Testis (tissue), 3 donors: ENCODE results near the gene ZNF141. TPM values are rescaled to one million over a fixed set of nuclear protein-coding genes. Genes with fewer than 3 reads are reported as not detected.
"Not testable (repeated sequence)": the region's sequence is repeated elsewhere in the genome, so short reads cannot be mapped to it uniquely, and the experiment has no call there.

Experiments used
- DNase-seq: peaks from one replicate; pipeline ENCODE4 v3.0.0-alpha.2; 2019
- H3K27ac ChIP-seq, 2 donors: fragments of 200-600 bp; sonication (generic); one replicate each; pipeline ENCODE4 v1.5.1; 2019
- H3K27me3 ChIP-seq: fragments of 200-600 bp; sonication (generic); one replicate; pipeline ENCODE4 v1.5.1; 2019
- H3K36me3 ChIP-seq: fragments of 200-600 bp; sonication (generic); one replicate; pipeline ENCODE4 v1.5.1; 2017; ENCODE audit warnings: low read depth; ENCODE audit errors: missing control alignments
- H3K4me1 ChIP-seq: fragments of 200-600 bp; sonication (generic); one replicate; pipeline ENCODE4 v1.5.1; 2019
- H3K4me3 ChIP-seq, 2 donors: fragments of 200-600 bp; sonication (generic); one replicate each; pipeline ENCODE4 v1.5.1; 2017 to 2019
- H3K9me3 ChIP-seq: fragments of 200-600 bp; sonication (generic); one replicate; pipeline ENCODE4 v1.5.1; 2017
- POLR2A ChIP-seq: fragments of 450-650 bp; IDR thresholded peaks from one replicate; pipeline ENCODE4 v1.6.1; 2017; ENCODE audit warnings: antibody characterized with exemption, mild to moderate bottlenecking, moderate library complexity
- WGBS, 2 donors: methylation state at CpG; one replicate each; pipeline ENCODE4 v1.1.5; 2018; 5-methylcytosine and 5-hydroxymethylcytosine counted together
- intact Hi-C: fragments of 100-400 bp; cut with DNase I; formaldehyde crosslinking; loops from one replicate; pipeline ENCODE4 v1.15.1; 2023; ENCODE audit warnings: low total_unique reads
- microRNA counts, 2 donors: library from miRNA; unstranded; fragments of <30 nt; microRNA quantifications; one replicate each; lab custom pipeline; 2016
- microRNA-seq, 2 donors: library from miRNA; unstranded; fragments of <30 nt; microRNA quantifications; one replicate each; pipeline ENCODE4, GENCODE V29; 2016; ENCODE audit warnings: borderline number of aligned reads in 2 of 2, borderline replicate concordance in 1 of 2
- polyA plus RNA-seq: library from polyadenylated mRNA; stranded (reverse); fragments of 350-450 nt; fragmentation: Illumina TruSeq; extraction: RNeasy Lipid Tissue Mini Kit (QIAGEN cat#74804); gene quantifications from one replicate; pipeline ENCODE4 v1.2.3, GENCODE V29; 2014; ENCODE audit warnings: low read depth, low replicate concordance; ENCODE audit not compliant: insufficient read depth
- small RNA-seq, 2 donors: library from RNA; depleted of rRNA; stranded (forward); fragments of <200 nt; gene quantifications; one replicate each; pipeline ENCODE3, GENCODE V24; 2016
- total RNA-seq, 2 donors: library from RNA; depleted of rRNA; stranded (reverse); fragments of >200 nt; gene quantifications; one replicate each; pipeline ENCODE4 v1.2.3, GENCODE V29; 2016
- TF ChIP-seq, protein P1 (sequence below), 3 experiments: fragments of 450-650 bp in 2 of 3; fragments of 200-600 bp in 1 of 3; sonication (generic) in 1 of 3; IDR thresholded peaks; one replicate each; pipeline ENCODE4 v1.5.1; 2016 to 2019; ENCODE audit warnings: antibody characterized with exemption in 3 of 3, mild to moderate bottlenecking in 2 of 3, moderate library complexity in 1 of 3

The ZNF141 gene
- total and polyA plus RNA-seq, 3 donors from 2014 or later, result 5.9 to 30.6 (median 30.0) TPM

DNA sequence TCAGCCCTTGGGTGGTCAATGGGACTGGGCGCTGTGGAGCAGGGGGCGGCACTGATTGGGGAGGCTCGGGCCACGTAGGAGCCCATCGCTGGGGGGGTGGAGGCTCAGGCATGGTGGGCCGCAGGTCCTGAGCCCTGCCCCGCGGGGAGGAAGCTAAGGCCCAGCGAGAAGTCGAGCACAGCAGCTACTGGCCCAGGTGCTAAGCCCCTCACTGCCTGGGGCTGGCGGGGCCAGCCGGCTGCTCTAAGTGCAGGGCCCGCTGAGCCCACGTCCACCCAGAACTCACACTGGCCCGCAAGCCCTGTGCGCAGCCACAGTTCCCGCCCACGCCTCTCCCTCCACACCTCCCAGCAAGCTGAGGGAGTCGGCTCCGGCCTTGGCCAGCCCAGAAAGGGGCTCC lies 66.4 kb downstream of the ZNF141 start:
- DNase-seq, result no peak
- no peaks in the 10 kb centered on the region for H3K36me3 ChIP-seq
- H3K27me3 ChIP-seq, result no peaks in the 10 kb centered on the region
- TF ChIP-seq POLR2A, result no peak
- TF ChIP-seq, protein P1, sequence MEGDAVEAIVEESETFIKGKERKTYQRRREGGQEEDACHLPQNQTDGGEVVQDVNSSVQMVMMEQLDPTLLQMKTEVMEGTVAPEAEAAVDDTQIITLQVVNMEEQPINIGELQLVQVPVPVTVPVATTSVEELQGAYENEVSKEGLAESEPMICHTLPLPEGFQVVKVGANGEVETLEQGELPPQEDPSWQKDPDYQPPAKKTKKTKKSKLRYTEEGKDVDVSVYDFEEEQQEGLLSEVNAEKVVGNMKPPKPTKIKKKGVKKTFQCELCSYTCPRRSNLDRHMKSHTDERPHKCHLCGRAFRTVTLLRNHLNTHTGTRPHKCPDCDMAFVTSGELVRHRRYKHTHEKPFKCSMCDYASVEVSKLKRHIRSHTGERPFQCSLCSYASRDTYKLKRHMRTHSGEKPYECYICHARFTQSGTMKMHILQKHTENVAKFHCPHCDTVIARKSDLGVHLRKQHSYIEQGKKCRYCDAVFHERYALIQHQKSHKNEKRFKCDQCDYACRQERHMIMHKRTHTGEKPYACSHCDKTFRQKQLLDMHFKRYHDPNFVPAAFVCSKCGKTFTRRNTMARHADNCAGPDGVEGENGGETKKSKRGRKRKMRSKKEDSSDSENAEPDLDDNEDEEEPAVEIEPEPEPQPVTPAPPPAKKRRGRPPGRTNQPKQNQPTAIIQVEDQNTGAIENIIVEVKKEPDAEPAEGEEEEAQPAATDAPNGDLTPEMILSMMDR (IDR thresholded peaks at IDR 0.05), result no peak
- intact Hi-C loops, result no loop called here
- WGBS, 2 donors, result 95 to 100% methylated on average over 2 to 20 of the region's 20 CpGs
- H3K27ac ChIP-seq, result no peak overlapping the region
- no peaks in the 10 kb centered on the region for H3K4me1 ChIP-seq
- no peak overlapping the region for H3K4me3 ChIP-seq
- no peaks in the 10 kb centered on the region for H3K9me3 ChIP-seq

DNA sequence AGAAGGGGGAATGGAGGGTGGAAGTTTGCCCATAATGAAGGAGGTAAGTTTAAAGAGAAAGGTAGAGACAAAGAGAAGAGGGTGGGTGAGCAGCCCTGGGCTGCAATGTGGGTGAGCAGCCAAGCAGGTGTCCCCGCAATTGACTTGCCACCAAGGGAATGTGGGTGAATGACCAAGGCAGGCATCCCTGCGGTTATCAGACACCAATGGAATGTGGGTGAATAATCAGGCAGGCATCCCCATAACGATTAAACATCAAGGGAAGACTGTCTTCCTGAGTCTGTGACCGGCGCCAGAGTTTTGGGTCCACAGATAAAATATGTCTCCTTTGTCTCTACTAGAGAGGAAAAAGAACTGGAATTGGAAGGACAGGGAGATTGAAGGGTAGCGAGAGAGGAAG lies 70.7 kb downstream of the ZNF141 start:
- H3K9me3 ChIP-seq, H3K36me3 ChIP-seq, intact Hi-C loops, H3K27ac ChIP-seq, H3K27me3 ChIP-seq, H3K4me3 ChIP-seq, DNase-seq, H3K4me1 ChIP-seq: not testable (repeated sequence)
- WGBS, 2 donors, result 91 to 97% methylated on average over 6 of the region's 6 CpGs

DNA sequence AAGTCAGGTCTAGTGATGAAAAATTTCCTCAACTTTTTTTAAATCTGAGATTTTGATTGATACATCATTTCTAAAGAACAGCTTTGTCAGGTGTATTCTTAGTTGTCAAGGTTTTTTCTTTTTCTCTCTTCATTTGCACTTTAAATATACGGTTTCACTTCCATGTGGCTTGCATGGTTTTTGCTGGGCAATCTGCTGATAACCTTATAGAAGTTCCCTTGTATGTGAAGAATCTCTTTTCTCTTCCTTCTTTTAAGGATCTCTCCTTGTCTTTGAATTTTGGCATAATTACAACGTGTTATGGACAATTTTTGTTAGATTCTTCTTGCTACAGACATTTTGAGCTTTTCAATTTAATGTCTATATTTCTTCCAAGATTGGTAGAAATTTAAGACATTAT lies 85.0 kb downstream of the ZNF141 start:
- WGBS, 2 donors, result 80 to 87% methylated on average over 2 of the region's 2 CpGs
- Histone ChIP-seq H3K9me3 (no peaks in the 10 kb centered on the region), H3K4me3 (no peak overlapping the region), H3K36me3 (no peaks in the 10 kb centered on the region), H3K4me1 (no peaks in the 10 kb centered on the region), H3K27ac (no peak overlapping the region), H3K27me3 (no peaks in the 10 kb centered on the region)
- TF ChIP-seq POLR2A, result no peak
- TF ChIP-seq, protein P1 (IDR thresholded peaks at IDR 0.05), result no peak
- no peak for DNase-seq
- intact Hi-C loops, result no loop called here

MicroRNA genes within 50 kb of the gene (microRNA counts, 767-probe panel; counts per million panel counts)
- microRNA hsa-miR-571 (lab: Ali Mortazavi, UCI), result 0 to 152 counts per million in 2 donors

Small RNA genes within 50 kb of the gene (microRNA-seq; reads per million reads assigned to microRNA genes)
- 0 reads per million in 2 donors for gene MIR571

Small RNA genes within 50 kb of the gene (small RNA-seq; reads per million reads assigned to genes)
- 0 reads per million in 2 donors for gene AC079140.2
- gene MIR571, result 0 reads per million in 2 donors
- 0.09 to 0.28 reads per million in 2 donors for gene ZNF519P4

Other genes starting within 250 kb of the ZNF141 start
- gene ZNF718, start 213.3 kb upstream of the ZNF141 start, total RNA-seq, result 10 to 100 TPM; 17.8 to 28.9 TPM
- gene ZNF718, start 213.3 kb upstream of the ZNF141 start, polyA plus RNA-seq, result 6.8 TPM
- 1 to 10 TPM; 5.2 to 6.5 TPM for gene ZNF732, start 32.3 kb upstream of the ZNF141 start, total RNA-seq
- gene ZNF732, start 32.3 kb upstream of the ZNF141 start, polyA plus RNA-seq, result 1.2 TPM
- 10 to 100 TPM; 44.2 to 60.7 TPM for gene ZNF721, start 161.3 kb downstream of the ZNF141 start, total RNA-seq
- 14.1 TPM for gene ZNF721, start 161.3 kb downstream of the ZNF141 start, polyA plus RNA-seq
- 10 to 100 TPM; 86.9 to 93.4 TPM for gene PIGG, start 161.4 kb downstream of the ZNF141 start, total RNA-seq
- gene PIGG, start 161.4 kb downstream of the ZNF141 start, polyA plus RNA-seq, result 49.8 TPM
- 1 to 10 TPM; 1.7 TPM for gene TMEM271, start 238.5 kb downstream of the ZNF141 start, total RNA-seq
- gene TMEM271, start 238.5 kb downstream of the ZNF141 start, polyA plus RNA-seq, result 0.37 TPM